ENCODE results near the gene MAK. TPM values are rescaled to one million over a fixed set of nuclear protein-coding genes. Genes with fewer than 3 reads are reported as not detected.

MAK gene
- total RNA-seq, 1 experiment from 2014 or later = 0.07 TPM

GRCh38 chr6:10801224-10801848 lies 37.0 kb downstream of the MAK start:
- ATAC-seq (peak; percentile 97), DNase-seq (ENCODE audit: low spot score) (peak; percentile 73)
- Mint-ChIP-seq H3K4me1 (peaks cover 11% of the 10 kb centered on the region), H3K27me3 (ENCODE audit: low read depth) (no peaks in the 10 kb centered on the region), H3K36me3 (peaks cover 3% of the 10 kb centered on the region; the same call in 1 of the 2 replicates), H3K27ac (no peak overlapping the region), H3K4me3 (no peak overlapping the region), H3K9me3 (no peaks in the 10 kb centered on the region)
- TF ChIP-seq CTCF (IDR thresholded peaks at IDR 0.05) (peak; percentile 96), MXD4 (CRISPR knock-in tag; IDR thresholded peaks at IDR 0.05; ENCODE audit: borderline replicate concordance) (no peak)
- POLR2A ChIA-PET = no interaction called here
- CTCF ChIA-PET = interaction anchor here (0.9 to 2.2 kb wide), 8 partner anchors 25 to 356 kb away, joined by 4 to 14 read pairs (median 5); no protein-coding TSS in a partner anchor

GRCh38 chr6:10800810-10801209 lies 37.5 kb downstream of the MAK start:
- CTCF ChIA-PET = interaction anchor here (0.9 to 1.3 kb wide), 6 partner anchors 24 to 355 kb away, joined by 4 to 14 read pairs (median 4); no protein-coding TSS in a partner anchor
- TF ChIP-seq EMX1 (CRISPR knock-in tag; IDR thresholded peaks at IDR 0.05) = no peak
- TF ChIP-seq SOX15 (CRISPR knock-in tag; IDR thresholded peaks at IDR 0.05) = no peak
- no peak for TF ChIP-seq E2F1 (CRISPR knock-in tag; IDR thresholded peaks at IDR 0.05)
- TF ChIP-seq CBFB (CRISPR knock-in tag; IDR thresholded peaks at IDR 0.05; ENCODE audit: low read depth) = no peak
- no peak for TF ChIP-seq PREB (CRISPR knock-in tag; IDR thresholded peaks at IDR 0.05; ENCODE audit: borderline replicate concordance)
- TF ChIP-seq ZNF317 (CRISPR knock-in tag; IDR thresholded peaks at IDR 0.05; ENCODE audit: borderline replicate concordance, low read depth) = no peak
- no peak for TF ChIP-seq ZBTB43 (CRISPR knock-in tag; IDR thresholded peaks at IDR 0.05)
- no peak for TF ChIP-seq MLX (CRISPR knock-in tag; IDR thresholded peaks at IDR 0.05)
- TF ChIP-seq FOXJ3 (CRISPR knock-in tag; IDR thresholded peaks at IDR 0.05; ENCODE audit: borderline replicate concordance) = no peak
- no peak for TF ChIP-seq TEAD1 (CRISPR knock-in tag; IDR thresholded peaks at IDR 0.05)
- no peak for TF ChIP-seq JUN (CRISPR knock-in tag; IDR thresholded peaks at IDR 0.05)
- TF ChIP-seq ZNF512 (CRISPR knock-in tag; IDR thresholded peaks at IDR 0.05; ENCODE audit: borderline replicate concordance) = no peak
- no peak for TF ChIP-seq ZNF416 (CRISPR knock-in tag; IDR thresholded peaks at IDR 0.05)
- TF ChIP-seq NR1H2 (CRISPR knock-in tag; IDR thresholded peaks at IDR 0.05) = no peak
- TF ChIP-seq ZNF281 (CRISPR knock-in tag; IDR thresholded peaks at IDR 0.05) = no peak
- TF ChIP-seq JAZF1 (CRISPR knock-in tag; IDR thresholded peaks at IDR 0.05) = no peak
- TF ChIP-seq RELA (CRISPR knock-in tag; IDR thresholded peaks at IDR 0.05; ENCODE audit: borderline replicate concordance) = no peak
- no peak for TF ChIP-seq CREB1 (CRISPR knock-in tag; IDR thresholded peaks at IDR 0.05)
- no peak for TF ChIP-seq NFYB (CRISPR knock-in tag; conservative IDR thresholded peaks at IDR 0.05; ENCODE audit: low read depth)
- Mint-ChIP-seq H3K4me1 (peaks cover 11% of the 10 kb centered on the region), H3K27ac (peak overlapping the region; percentile 30), H3K27me3 (ENCODE audit: low read depth) (no peaks in the 10 kb centered on the region), H3K9me3 (no peaks in the 10 kb centered on the region), H3K4me3 (no peak overlapping the region), H3K36me3 (peaks cover 3% of the 10 kb centered on the region; the same call in 1 of the 2 replicates)
- POLR2A ChIA-PET = no interaction called here
- ATAC-seq = peak; percentile 29; the same call in 1 of the 2 replicates
- DNase-seq (ENCODE audit: low spot score) = no peak

All from WTC11 (cell line).